Measurements from ENCODE around the gene PTPRN2. TPM values are rescaled to one million over a fixed set of nuclear protein-coding genes. Genes with fewer than 3 reads are reported as not detected.

The PTPRN2 gene
- total and polyA plus RNA-seq, 2 donors (not counting 3 experiments of a cell fraction or from before 2014, with no cell fraction given), result 0.62 to 0.88 TPM

GRCh38 chr7:158355456-158356065, 232.1 kb downstream of the PTPRN2 start:
- no peaks in the 10 kb centered on the region for H3K9me1 ChIP-seq (replicated peaks; ENCODE audit: control insufficient read depth, extremely low read depth, insufficient read depth, low read length)

GRCh38 chr7:158354861-158355260, 232.8 kb downstream of the PTPRN2 start:
- ChIA-PET POLR2A (no interaction called here), CTCF (no interaction called here)
- no peak overlapping the region for H3K9ac ChIP-seq (replicated peaks; ENCODE audit: extremely low read depth, insufficient read depth, low read length)
- FAIRE-seq, result no peak
- H3K27ac ChIP-seq (ENCODE audit: insufficient read depth, low read depth, low read length), result no peak overlapping the region
- H3K27me3 ChIP-seq (ENCODE audit: control insufficient read depth in 2 of 2, insufficient read depth in 2 of 2, low read length in 2 of 2), result no peaks in the 10 kb centered on the region
- H3K36me3 ChIP-seq (ENCODE audit: control insufficient read depth in 2 of 2, extremely low read depth in 1 of 2, insufficient read depth in 2 of 2, low read length in 2 of 2), result no peaks in the 10 kb centered on the region
- H3K4me2 ChIP-seq (ENCODE audit: insufficient read depth, low read length), result no peak overlapping the region
- no peaks in the 10 kb centered on the region for H3K4me1 ChIP-seq (ENCODE audit: control insufficient read depth, extremely low read depth, insufficient read depth, low read length)
- no peaks in the 10 kb centered on the region for H4K20me1 ChIP-seq (replicated peaks; ENCODE audit: control insufficient read depth, extremely low read depth, insufficient read depth, low read length)
- H2AFZ ChIP-seq (ENCODE audit: low read depth, low read length), result no peak overlapping the region
- dilution Hi-C loops (cut with MboI; ENCODE audit: extremely low pct_ligation_motif_present, low sequenced_read_pairs) (no loop called here), intact Hi-C loops (cut with micrococcal nuclease) (loop anchor here (2.0 kb wide), 1 partner anchor 922 kb away; no protein-coding TSS in a partner anchor)
- BruUV-seq (replicated peaks), result no TSS peak
- H3K9me3 ChIP-seq (replicated peaks; ENCODE audit: control insufficient read depth, insufficient read depth, low read length), result no peaks in the 10 kb centered on the region
- no peaks in the 10 kb centered on the region for H3K79me2 ChIP-seq (ENCODE audit: control insufficient read depth, insufficient read depth, low read length)
- no peaks in the 10 kb centered on the region for H3K9me1 ChIP-seq (replicated peaks; ENCODE audit: control insufficient read depth, extremely low read depth, insufficient read depth, low read length)
- no peak for DNase-seq (ENCODE audit: low read depth, low spot score)
- TF ChIP-seq POLR2AphosphoS5 (IDR thresholded peaks at IDR 0.05; ENCODE audit: insufficient read depth, low read depth, low read length), result no peak
- no peak for TF ChIP-seq JUN (IDR thresholded peaks at IDR 0.05; ENCODE audit: borderline replicate concordance, insufficient read depth, insufficient read length, low read depth)
- TF ChIP-seq GATA2 (IDR thresholded peaks at IDR 0.05; ENCODE audit: insufficient read depth, insufficient read length, low read depth, low read length), result no peak
- TF ChIP-seq CTCF (IDR thresholded peaks at IDR 0.05; ENCODE audit: extremely low read depth in 1 of 2, insufficient read depth in 1 of 2, low read depth in 1 of 2, low read length in 2 of 2), result no peak
- TF ChIP-seq POLR2A (IDR thresholded peaks at IDR 0.05; ENCODE audit: low read depth, low read length), result no peak
- no peak for TF ChIP-seq MAX (IDR thresholded peaks at IDR 0.05; ENCODE audit: insufficient read depth, insufficient read length)
- TF ChIP-seq FOS (IDR thresholded peaks at IDR 0.05; ENCODE audit: borderline replicate concordance, insufficient read depth, low read length), result no peak
- H3K4me3 ChIP-seq (replicated peaks in 1 of 3; ENCODE audit: insufficient read depth in 1 of 3, low read depth in 1 of 3, low read length in 3 of 3), result no peak overlapping the region

More at GRCh38 chr7:158355456-158356065, 232.1 kb downstream of the PTPRN2 start:
- intact Hi-C loops (cut with micrococcal nuclease) (loop anchor here (2.0 kb wide), 1 partner anchor 923 kb away; no protein-coding TSS in a partner anchor), dilution Hi-C loops (cut with MboI; ENCODE audit: extremely low pct_ligation_motif_present, low sequenced_read_pairs) (no loop called here)
- no peak overlapping the region for H3K27ac ChIP-seq (ENCODE audit: insufficient read depth, low read depth, low read length)
- H3K36me3 ChIP-seq (ENCODE audit: control insufficient read depth in 2 of 2, extremely low read depth in 1 of 2, insufficient read depth in 2 of 2, low read length in 2 of 2), result no peaks in the 10 kb centered on the region
- POLR2A ChIA-PET, result no interaction called here
- H3K9ac ChIP-seq (replicated peaks; ENCODE audit: extremely low read depth, insufficient read depth, low read length), result no peak overlapping the region
- DNase-seq (ENCODE audit: low read depth, low spot score), result no peak
- CTCF ChIA-PET, result no interaction called here
- no peaks in the 10 kb centered on the region for H3K27me3 ChIP-seq (ENCODE audit: control insufficient read depth in 2 of 2, insufficient read depth in 2 of 2, low read length in 2 of 2)
- H2AFZ ChIP-seq (ENCODE audit: low read depth, low read length), result no peak overlapping the region
- H4K20me1 ChIP-seq (replicated peaks; ENCODE audit: control insufficient read depth, extremely low read depth, insufficient read depth, low read length), result no peaks in the 10 kb centered on the region
- H3K9me3 ChIP-seq (replicated peaks; ENCODE audit: control insufficient read depth, insufficient read depth, low read length), result no peaks in the 10 kb centered on the region
- no peak overlapping the region for H3K4me2 ChIP-seq (ENCODE audit: insufficient read depth, low read length)
- BruUV-seq (replicated peaks), result no TSS peak
- H3K4me1 ChIP-seq (ENCODE audit: control insufficient read depth, extremely low read depth, insufficient read depth, low read length), result no peaks in the 10 kb centered on the region
- FAIRE-seq, result no peak
- H3K79me2 ChIP-seq (ENCODE audit: control insufficient read depth, insufficient read depth, low read length), result no peaks in the 10 kb centered on the region
- H3K4me3 ChIP-seq (replicated peaks in 1 of 3; ENCODE audit: insufficient read depth in 1 of 3, low read depth in 1 of 3, low read length in 3 of 3), result no peak overlapping the region
- TF ChIP-seq FOS (IDR thresholded peaks at IDR 0.05; ENCODE audit: borderline replicate concordance, insufficient read depth, low read length), result no peak
- no peak for TF ChIP-seq JUN (IDR thresholded peaks at IDR 0.05; ENCODE audit: borderline replicate concordance, insufficient read depth, insufficient read length, low read depth)
- TF ChIP-seq POLR2A (IDR thresholded peaks at IDR 0.05; ENCODE audit: low read depth, low read length), result no peak
- TF ChIP-seq MYC (IDR thresholded peaks at IDR 0.05; ENCODE audit: low read depth, low read length), result no peak
- no peak for TF ChIP-seq EZH2 (IDR thresholded peaks at IDR 0.05; ENCODE audit: borderline replicate concordance, low read depth, low read length, severe bottlenecking)

Data from endothelial cell of umbilical vein (primary cell).